ENCODE results near the gene PSME3IP1.
"Not testable (repeated sequence)": the region's sequence is repeated elsewhere in the genome, so short reads cannot be mapped to it uniquely, and the experiment has no call there.

The PSME3IP1 gene

DNA sequence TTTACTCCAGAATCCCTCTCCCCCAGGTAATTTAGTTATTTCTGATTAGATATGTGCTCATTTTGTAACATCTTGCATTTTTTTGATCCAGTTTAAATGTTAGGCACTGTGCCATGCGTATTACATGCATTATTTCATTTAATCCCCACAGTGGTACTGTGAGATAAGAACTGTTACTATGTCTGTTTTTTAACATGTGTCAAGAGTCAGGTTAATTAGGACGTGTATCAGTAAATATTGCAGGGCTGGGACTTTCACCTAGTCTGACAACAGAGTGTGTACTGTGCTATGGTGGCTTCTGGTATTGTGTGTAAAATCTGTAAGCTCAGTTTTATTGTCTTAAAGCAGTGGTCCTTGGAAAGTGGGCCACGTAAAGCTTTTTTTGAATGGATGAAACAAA is 10.9 kb upstream of the PSME3IP1 start:
- no peak for DNase-seq

DNA sequence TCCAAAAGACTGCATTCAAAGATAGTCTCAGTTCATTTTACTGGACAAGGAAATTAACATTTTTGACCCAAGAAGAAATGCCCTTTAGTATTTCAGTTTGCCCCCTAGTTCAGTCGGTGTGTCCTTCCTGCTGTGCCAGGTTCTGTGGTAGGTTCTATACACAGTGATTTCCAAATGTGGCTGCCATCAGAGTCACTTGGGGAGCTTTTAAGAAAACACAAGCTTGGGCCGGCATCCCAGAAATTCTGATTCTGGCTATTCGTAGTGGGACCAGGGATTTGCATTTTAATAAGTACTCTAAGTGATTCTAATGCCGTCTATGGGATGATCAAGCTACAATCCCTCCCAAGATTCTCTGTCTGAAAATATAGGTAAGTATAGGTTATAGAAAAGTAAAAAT is 10.4 kb upstream of the PSME3IP1 start:
- DNase-seq, result no peak

DNA sequence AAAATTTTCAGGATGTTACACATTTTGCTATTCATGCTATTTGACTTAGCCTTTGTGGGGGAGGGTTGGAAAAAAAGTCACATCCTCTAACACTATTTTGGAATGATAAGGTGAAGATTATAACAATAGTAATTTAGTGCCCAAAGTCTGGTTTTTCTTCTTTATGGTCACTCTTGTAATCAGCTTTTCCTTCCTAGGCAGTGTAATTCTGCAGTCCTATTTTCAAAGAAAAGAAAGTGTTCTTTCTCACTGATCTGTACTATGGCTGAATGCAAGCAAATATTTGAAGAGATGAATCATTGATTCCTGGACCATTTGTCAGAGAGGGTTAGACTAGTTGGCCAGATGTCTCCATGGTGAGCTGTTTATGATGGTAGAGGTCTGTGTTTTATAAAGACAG is 8.7 kb upstream of the PSME3IP1 start:
- no peak for DNase-seq

DNA sequence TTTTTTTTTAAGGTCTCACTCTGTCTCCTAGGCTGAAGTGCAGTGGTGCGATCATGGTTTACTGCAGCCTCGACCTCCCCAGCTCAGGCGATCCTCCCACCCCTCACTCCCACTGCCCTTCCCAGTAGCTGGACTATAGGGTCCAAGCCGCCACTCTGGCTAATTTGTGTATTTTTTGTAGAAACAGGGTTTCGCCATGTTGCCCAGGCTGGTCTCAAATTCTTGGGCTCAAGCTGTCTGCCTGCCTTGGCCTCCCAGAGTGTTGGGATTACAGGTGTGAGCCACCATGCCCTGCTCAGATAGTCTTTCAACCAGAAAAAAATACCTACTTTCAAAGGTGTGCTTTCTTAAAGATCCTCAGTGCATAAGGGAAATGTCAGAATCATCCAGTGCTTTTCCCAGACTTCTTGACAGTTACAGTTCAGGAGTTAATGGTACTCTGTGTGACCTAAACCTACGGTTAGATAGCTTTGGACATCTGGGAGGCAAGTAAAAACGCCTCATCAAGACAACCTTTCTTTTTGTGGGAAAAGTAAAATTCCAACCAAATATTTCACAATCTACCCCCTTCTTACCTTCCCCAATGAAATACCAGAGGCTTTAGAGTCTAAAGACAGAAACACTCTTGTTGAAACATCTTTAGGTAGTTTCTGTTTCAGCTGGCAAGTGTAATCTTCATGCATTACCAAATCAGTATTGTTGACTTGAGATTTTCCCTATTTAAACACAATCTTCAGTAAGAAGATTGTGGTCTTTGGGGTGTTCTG is 7.1 kb upstream of the PSME3IP1 start:
- DNase-seq, result no peak

DNA sequence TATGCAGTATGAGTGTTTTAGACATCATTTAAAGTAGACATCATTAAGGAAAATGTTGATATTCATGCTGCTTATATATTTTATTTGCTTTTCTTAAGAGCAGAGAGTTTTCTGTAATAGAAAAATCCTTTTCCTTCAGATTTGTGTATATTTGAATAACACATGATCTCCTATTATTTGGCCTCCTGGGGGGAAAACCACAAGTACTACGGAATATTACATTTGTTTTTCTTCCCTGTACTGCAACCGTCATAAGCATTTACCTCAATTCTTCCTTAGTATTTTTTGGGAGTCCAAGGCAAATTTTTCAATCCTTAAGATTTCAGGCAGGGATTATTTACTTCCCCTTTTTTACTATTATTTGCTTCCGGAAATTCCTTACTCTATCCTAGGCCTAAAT is 6.3 kb upstream of the PSME3IP1 start:
- DNase-seq, result no peak

DNA sequence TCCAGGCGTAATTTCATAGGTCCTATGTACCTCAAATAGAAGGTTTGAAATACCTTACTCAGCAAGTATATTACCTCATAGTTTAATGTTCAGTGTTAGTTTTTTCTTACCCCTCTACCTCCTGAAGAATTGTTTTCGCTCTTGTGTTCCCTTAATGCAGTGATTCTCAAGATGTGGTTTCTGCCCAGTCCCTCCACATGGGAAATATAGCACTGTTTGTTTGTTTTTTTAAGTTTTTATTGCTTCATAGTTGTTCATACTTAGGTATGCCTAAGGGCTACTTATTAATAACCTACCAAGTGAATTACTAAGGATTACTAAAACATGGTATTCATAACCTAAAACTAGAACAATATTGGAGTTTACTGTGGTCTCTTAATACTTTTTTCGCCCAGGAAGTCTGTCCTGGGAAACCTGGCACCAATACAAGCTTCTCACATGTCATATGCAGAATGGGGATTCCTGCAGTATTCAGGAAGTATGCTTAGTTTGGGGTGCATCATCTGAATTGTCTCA is 5.3 kb upstream of the PSME3IP1 start:
- DNase-seq, result no peak

DNA sequence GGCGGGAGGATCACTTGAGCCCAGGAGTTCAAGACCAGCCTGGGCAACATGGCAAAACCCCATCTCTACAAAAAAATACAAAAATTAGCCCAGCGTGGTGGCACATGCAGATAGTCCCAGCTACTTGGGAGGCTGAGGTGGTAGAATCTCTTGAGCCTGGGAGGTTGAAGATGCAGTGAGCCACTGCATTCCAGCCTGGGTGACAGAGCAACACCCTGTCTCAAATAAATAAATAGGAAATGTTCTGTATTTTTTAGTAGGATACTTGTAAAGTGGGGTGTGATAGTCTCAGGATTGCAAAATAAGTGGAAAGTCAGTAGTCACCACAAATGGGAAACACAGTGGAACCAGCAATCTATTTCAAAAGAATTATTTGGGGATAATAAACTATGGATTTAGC is 4.3 kb upstream of the PSME3IP1 start:
- DNase-seq, result no peak

DNA sequence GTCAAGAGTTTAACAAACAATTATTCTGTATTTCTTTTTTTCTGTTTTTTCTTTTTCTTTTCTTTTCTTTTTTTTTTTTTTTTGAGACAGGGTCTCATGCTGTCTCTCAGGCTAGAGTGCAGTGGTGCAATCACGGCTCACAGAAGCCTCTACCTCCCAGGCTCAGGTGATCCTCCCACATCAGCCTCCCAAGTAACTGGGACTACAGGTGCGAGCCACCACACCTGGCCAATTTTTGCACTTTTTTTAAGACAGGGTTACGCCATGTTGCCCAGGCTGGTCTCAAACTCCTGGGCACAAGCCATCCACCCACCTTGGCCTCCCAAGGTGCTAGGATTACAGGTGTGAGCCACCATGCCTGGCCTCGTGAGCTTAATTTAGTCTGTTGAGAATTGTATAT is 3.7 kb upstream of the PSME3IP1 start:
- DNase-seq, result not testable (repeated sequence)

DNA sequence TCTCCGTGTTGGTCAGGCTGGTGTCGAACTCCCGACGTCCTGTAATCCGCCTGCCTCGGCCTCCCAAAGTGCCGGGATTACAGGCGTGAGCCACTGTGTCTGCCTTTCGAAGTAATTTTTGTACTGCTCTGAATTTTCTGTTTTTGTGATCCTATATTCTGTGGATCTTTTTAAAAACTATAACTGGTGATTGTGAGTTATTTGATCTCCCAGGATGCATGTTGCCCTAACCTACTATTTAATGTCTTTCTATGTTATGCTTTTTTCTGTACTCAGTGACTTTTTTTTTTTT is 2.8 kb upstream of the PSME3IP1 start:
- no peak for DNase-seq

DNA sequence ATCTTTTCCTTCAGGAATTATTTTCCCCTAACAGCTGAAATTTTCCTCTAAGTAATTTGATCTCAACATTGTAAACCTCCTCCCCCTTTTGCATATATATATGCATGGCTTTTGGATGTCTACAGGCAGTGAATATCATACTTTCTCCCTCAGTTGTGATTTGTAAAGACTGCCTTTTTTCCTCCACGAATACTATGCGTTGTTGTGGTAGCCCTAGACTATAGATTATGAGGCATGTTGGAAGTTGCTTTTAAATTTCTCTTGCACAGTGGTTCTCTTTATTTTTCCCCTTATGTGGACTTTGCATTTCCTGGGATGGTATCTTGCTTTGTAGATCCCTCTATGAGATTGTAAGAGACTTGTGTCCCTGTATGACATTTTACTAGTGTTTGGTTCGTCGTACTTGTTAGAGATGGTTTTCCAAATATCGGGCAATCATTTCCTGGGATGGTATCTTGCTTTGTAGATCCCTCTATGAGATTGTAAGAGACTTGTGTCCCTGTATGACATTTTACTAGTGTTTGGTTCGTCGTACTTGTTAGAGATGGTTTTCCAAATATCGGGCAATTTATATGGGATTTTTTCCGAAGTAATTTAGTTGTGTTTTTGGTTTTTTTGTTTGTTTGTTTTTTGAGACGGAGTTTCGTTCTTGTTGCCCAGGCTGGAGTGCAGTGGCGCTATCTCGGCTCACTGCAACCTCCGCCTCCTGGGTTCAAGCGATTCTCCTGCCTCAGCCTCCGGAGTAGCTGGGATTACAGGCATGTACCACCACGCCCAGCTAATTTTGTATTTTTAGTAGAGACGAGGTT is 2.3 kb upstream of the PSME3IP1 start:
- DNase-seq, result not testable (repeated sequence)

DNA sequence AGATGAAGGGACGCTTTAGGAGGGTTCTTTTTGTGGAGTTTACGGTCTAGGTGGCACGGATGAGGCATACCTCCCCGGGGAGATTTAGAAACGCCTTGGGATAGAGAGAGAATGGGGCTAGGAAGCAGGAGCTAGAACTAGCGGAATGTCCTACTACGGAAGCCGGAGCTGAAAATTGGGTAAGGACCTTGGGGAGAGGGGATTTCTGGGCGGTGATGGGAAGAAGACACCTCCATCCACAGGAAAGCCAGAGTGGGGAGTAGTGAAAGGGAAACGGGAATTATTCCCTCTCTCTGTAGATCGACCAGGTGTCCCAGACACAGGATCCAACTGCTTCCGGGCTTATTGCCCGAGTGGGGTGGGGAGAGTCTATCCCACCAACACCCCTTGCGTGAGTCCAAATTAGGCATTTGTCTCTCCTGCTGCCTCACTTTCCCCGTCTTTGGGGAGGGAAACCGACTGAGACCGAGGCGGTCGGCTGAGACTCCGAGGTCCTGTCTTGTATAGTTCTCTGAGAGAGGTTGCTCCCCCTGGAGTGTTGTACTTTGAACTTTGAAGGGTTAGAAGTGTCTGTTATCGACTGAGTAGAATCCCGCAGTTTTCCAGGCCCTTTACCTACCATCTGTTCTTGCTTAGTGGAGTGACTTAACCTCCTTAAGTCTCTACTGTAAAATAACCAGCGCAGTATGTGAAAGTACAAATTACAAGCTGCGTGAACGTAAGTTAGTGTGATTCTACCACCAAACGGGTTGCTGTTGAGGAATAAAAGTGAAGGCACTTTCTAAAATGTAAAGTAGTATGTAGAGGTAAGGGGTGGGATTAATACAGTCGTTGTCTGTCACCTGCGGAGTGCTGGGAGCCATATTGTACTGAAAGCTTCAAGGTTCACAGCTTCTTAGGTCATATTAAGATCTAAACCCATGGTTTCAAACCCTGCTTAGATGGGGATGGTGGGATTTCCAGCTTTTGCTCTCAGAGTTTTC is 1.3 kb upstream of the PSME3IP1 start:
- DNase-seq, result no peak

DNA sequence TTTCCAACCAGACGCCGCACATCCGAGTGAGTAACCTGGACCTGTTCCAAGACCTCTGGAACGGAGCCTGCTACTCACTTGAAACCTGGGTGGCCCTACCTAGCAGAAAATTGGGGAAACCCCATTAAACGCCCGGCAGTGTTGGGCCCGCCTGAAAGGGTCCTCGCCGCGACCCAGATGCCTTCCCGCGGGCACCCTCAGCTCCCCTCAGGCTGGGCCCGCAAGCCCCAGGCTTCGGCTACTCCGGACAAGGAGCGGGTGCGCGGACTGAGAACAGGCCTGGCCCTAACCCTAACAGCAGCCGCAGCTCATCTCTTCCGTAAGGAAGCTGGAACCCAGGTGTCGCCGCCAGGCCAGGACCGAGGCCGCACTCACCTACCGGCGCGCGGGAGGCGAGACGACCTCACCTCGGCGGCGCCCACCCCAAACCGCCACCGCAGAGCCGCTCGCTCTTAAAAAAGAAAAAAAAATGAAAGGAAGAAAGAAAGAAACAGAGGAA is 344 bp downstream of the PSME3IP1 start:
- DNase-seq, result peak; percentile 30

DNA sequence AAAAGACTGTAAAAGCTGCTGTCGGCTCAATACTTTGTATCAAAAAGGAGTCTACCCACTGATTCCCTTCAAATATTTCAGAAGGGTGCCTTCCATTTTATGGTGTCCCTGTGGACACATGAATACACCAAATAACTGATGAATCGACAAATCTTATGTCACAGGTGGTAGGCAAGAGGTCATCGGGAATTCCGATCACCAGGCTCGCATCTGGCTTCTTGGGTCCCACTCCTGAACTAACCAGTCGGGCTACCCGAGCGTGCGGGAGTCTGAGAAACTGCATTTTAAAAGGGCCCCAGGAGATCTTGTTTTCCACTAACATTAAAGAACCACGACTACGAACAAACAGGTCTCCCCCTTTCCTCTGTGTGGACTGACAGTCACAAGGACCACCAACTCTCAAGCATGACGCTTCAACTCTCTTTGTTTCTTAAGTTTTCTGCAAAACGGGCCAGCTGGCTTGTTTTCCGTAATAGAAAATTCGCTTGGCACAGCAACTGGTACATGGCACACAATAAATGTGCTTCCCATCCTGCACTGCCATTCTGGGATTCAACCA is 873 bp downstream of the PSME3IP1 start:
- no peak for DNase-seq

DNA sequence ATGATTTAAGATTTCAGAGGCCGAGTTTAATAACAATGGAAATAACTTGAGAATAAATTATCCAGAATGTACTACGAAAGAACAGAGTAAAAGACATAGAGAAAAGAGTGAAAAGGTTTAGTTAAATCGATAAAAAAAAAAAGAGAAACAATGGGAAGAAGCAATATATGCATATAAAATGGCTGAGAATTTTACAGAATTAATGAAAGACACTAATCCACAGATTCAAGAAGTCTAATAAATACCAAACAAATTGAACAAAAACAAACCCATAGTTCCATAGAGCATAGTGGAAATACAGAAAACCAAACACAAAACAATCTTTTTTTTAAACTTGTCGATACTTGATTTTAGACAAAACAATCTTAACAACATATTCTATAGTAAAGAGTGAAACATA is 1.7 kb downstream of the PSME3IP1 start:
- DNase-seq, result no peak

DNA sequence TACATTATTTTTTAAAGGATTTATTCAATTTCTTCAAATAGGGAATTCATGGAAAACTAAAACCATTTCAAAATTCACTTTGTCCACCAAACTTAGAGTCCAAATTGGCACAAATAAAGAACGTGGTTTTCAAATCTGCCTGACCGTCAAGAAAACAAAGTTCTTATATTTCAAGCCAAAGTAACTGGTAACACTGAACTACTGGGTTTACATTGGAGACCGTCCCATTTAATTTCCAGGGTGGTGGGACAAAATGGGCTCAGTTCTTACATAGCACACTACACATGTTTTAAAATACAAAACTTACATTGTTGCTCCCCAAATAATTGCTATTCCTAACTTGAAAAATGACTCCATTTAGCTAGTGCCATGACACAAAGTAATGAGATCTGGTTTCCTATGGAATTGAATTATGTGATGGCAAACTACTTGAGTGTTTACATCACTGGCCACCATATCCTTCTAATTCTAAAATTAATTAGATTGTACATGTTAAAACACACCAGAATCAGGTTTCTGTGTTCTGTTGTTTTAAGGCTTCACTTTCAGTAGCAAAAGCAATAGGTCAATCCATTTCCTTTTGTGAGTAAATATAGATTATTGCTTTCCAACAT is 6.5 kb downstream of the PSME3IP1 start:
- DNase-seq, result no peak

DNA sequence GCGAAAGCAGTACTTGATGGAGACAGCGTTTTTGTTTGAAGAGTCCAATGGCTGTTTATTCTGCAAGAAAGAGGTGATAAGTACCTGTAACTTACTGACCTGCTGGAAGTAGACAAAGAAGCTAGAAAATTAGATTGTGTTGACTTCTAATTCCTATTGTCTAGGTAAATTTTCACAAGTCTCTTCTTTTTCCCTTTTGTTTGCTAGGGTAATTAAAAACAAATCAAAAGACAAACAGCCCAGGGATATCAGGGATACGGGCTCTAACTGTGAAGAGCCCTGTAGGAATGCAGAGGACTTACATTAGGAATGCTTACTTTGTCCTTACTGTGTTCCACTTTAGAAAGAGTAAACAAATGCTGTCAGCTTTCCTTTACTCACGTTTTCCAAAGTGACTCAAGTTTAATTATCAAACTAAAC is 7.0 kb downstream of the PSME3IP1 start:
- DNase-seq, result no peak

DNA sequence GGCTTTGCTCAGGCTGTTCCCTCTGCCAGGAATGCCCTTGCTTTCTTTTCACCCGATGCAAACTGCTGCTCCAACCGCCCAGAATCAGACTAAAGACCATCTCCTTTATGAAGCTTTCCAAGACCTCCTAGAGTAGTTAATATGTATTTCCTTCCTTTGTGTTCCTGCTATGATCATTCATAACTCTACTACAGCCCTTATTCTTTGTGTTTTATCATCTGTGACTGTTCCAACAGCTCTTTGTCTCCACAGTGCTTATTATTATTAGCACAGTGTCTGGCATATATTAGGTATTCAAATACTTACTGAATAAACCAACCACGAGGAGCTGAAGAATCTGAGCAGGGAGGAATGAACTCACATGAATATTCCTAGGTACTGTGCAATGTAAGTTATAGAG is 7.6 kb downstream of the PSME3IP1 start:
- no peak for DNase-seq

DNA sequence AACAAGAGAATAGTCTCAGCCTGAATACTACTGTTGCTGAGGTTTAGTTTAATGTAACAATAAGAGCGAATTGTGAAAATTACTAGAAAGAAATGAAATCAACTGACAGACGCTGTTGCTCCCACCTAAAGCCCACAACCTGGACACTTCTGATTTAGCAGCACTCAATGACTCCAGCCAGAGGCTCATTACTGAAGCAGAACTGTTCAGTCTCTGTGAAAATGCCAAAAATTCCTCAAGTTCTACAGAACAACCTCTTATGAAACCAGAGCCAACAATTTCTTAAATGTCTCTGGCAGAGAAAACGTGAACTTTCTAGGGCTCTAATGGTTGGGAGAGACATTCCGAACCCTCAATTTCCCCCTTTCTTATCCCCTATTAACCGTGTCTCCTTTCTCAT is 9.9 kb downstream of the PSME3IP1 start:
- no peak for DNase-seq

DNA sequence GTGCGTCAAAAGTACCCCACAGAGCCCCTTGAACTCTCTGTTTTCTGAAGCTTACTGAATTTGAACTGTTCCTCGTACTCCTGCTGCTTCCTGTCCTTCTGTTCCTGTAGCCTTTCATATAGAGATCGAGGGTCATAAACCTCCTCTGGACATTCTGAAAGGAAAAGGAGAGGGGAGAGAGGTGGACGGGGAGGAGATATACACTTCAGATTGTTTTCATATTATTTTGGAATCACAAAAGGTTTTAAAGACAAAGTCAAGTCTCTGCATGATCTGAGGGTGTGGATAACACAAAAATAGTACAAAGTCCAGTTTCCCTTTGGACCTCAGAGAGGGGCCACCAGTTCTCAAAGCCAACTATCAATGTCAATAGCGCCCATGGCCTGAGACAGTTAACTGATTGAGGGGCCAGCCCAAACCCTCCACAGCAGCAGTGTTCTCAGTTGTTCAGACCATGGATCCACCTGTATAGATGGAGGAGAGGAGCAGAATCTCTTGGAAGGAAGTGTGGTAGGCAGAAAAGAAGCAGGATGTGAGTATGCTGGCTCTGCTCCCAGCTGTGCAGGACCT is 13.0 kb downstream of the PSME3IP1 start:
- no peak for DNase-seq

DNA sequence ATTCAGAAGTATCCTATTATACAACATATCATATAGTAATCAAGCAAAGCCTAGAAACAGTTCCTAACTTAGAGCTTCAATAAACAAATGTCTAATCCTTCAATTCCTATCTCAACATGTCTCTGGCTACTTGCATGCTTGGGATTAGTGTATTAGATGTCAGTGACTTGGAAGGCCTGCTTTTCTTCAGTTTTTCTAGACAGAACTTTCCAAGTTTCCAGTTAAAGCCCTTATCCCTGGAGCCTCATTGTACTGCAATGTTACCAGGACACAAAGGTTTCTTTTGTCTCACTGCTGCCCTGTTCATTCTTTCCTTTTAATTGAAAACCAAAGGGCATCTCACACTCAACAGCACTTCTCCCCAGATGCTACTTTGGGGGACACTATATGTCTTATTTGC is 16.5 kb downstream of the PSME3IP1 start:
- DNase-seq, result no peak

DNA sequence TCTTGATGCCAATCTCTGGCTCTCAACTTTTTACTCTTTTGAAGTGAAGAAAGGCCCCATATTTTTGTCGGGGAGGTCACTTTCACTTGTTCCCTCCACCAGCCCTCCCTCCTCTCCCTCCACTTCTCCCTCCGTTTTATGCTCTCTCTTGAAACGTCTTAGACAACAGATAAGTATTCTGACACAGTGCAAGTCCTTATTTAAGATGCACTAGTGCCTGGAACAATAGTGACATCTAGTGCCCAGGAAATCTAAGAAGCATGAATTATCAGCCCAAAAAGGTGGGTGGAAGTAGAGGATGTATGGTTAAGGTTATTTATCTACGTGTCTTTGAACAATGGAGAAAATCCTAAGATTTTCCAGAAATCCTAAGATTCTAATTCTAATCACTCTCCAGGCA is 17.9 kb downstream of the PSME3IP1 start:
- peak; percentile 21 for DNase-seq

DNA sequence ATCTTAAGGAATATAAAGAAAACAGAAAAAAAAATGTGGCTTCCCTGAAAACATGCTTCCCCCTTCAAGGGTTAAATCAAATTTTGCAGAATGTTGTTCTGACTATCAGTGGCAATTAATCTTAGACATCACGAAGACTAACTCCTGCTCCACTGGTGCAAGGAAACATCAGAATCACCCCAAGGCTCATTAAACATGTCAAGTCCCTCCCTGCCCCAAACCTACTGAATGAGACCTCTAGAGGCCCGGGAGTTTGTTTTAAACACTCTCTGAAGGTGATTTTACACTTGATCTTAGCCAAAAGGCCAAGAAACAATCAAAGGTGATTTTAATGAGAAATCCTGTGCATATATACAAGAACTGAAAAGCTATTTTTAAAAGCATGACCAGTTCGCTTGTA is 18.3 kb downstream of the PSME3IP1 start:
- DNase-seq, result no peak
